Neural cell (in vitro differentiated cells): ENCODE results near the gene CNTN4. TPM values are rescaled to one million over a fixed set of nuclear protein-coding genes. Genes with fewer than 3 reads are reported as not detected.
A peak's percentile ranks its signal among the peaks of the same experiment; 100 is the strongest.

Source experiments
- H2AFZ ChIP-seq: fragments of 200-600, 300-800 bp; sonication (generic), shearing (Covaris generic); 2 replicates; pipeline ENCODE4 v1.6.0; 2014; ENCODE audit warnings: low read depth, mild to moderate bottlenecking, antibody characterized with exemption, low read length, moderate library complexity
- H3F3A ChIP-seq: fragments of 200-600 bp; shearing (Covaris generic); 2 replicates; pipeline ENCODE4 v1.6.1; 2016; ENCODE audit warnings: mild to moderate bottlenecking, moderate library complexity, mixed read lengths, antibody characterized with exemption, low read length; ENCODE audit not compliant: insufficient read depth, poor library complexity, severe bottlenecking
- H3K27ac ChIP-seq: fragments of 200-600, 300-800 bp; sonication (generic), shearing (Covaris generic); 2 replicates; pipeline ENCODE4 v1.5.1; 2014; ENCODE audit warnings: mild to moderate bottlenecking, low read length, moderate library complexity
- H3K27me3 ChIP-seq: fragments of 300-800, 200-600 bp; sonication (generic), shearing (Covaris generic); 2 replicates; pipeline ENCODE4 v1.6.0; 2014; ENCODE audit warnings: mild to moderate bottlenecking, low read depth, low read length, moderate library complexity; ENCODE audit not compliant: insufficient read depth
- H3K36me3 ChIP-seq: fragments of 300-800, 200-600 bp; sonication (generic), shearing (Covaris generic); 2 replicates; pipeline ENCODE4 v1.5.1; 2014; ENCODE audit warnings: mild to moderate bottlenecking, antibody characterized with exemption, low read length, moderate library complexity; ENCODE audit not compliant: insufficient read depth
- H3K4me2 ChIP-seq: fragments of 300-800, 200-600 bp; sonication (generic), shearing (Covaris generic); 2 replicates; pipeline ENCODE4 v1.6.0; 2014; ENCODE audit warnings: mild to moderate bottlenecking, low read length
- H3K4me3 ChIP-seq: fragments of 300-800, 200-600 bp; sonication (generic), shearing (Covaris generic); 2 replicates; pipeline ENCODE4 v1.5.1; 2014; ENCODE audit warnings: mild to moderate bottlenecking, low read length, moderate library complexity
- H3K79me2 ChIP-seq: fragments of 200-600 bp; shearing (Covaris generic); replicated peaks from 2 replicates; pipeline ENCODE4 v1.6.0; 2014; ENCODE audit warnings: mild to moderate bottlenecking, low read length, moderate library complexity; ENCODE audit not compliant: insufficient read depth
- H3K9ac ChIP-seq: fragments of 300-800, 200-600 bp; sonication (generic), shearing (Covaris generic); 2 replicates; pipeline ENCODE4 v1.6.1; 2016; ENCODE audit warnings: mild to moderate bottlenecking, low read length, mixed read lengths
- H3K9me2 ChIP-seq: fragments of 200-600 bp; shearing (Covaris generic); 2 replicates; pipeline ENCODE4 v1.6.1; 2016; ENCODE audit warnings: mild to moderate bottlenecking, low read length, mixed read lengths; ENCODE audit not compliant: insufficient read depth
- H3K9me3 ChIP-seq: fragments of 200-600, 300-800 bp; sonication (generic), shearing (Covaris generic); 2 replicates; pipeline ENCODE4 v1.6.1; 2016; ENCODE audit warnings: mild to moderate bottlenecking, mixed run types, low read length, moderate library complexity, mixed read lengths
- H4K20me1 ChIP-seq: fragments of 200-600 bp; shearing (Covaris generic); 2 replicates; pipeline ENCODE4 v1.6.1; 2016; ENCODE audit warnings: mild to moderate bottlenecking, mixed run types; ENCODE audit not compliant: insufficient read depth
- EP300 ChIP-seq: fragments of 450-650 bp; conservative IDR thresholded peaks from 2 replicates; pipeline ENCODE4 v1.6.1; 2014; ENCODE audit warnings: antibody characterized with exemption, mild to moderate bottlenecking, moderate library complexity; ENCODE audit not compliant: poor library complexity, severe bottlenecking
- EZH2 ChIP-seq: fragments of 200-600, 300-800 bp; shearing (Covaris generic), sonication (generic); IDR thresholded peaks from 2 replicates; pipeline ENCODE4 v1.6.1; 2014; ENCODE audit warnings: antibody characterized with exemption, low read length, borderline replicate concordance, mild to moderate bottlenecking; ENCODE audit not compliant: insufficient read depth, poor library complexity, severe bottlenecking
- MXI1 ChIP-seq: fragments of 450-650 bp; conservative IDR thresholded peaks from 2 replicates; pipeline ENCODE4 v1.6.1; 2014; ENCODE audit warnings: antibody characterized with exemption, mild to moderate bottlenecking; ENCODE audit not compliant: poor library complexity, severe bottlenecking
- POLR2AphosphoS5 ChIP-seq: IDR thresholded peaks from 2 replicates; pipeline ENCODE4 v1.6.1; 2012
- RAD21 ChIP-seq: fragments of 450-650 bp; conservative IDR thresholded peaks from 2 replicates; pipeline ENCODE4 v1.6.1; 2014; ENCODE audit warnings: antibody characterized with exemption, mild to moderate bottlenecking, moderate library complexity
- SMC3 ChIP-seq: fragments of 450-650 bp; conservative IDR thresholded peaks from 2 replicates; pipeline ENCODE4 v1.6.1; 2014; ENCODE audit warnings: antibody characterized with exemption, mild to moderate bottlenecking, moderate library complexity; ENCODE audit not compliant: poor library complexity
- TAF1 ChIP-seq: IDR thresholded peaks from 2 replicates; pipeline ENCODE4 v1.6.1; 2012; ENCODE audit warnings: low read depth
- polyA plus RNA-seq: library from polyadenylated mRNA; depleted of rRNA; stranded (reverse); fragments of >200 nt; gene quantifications from 2 replicates; pipeline ENCODE4 v1.2.3, GENCODE V29; 2014
- TF ChIP-seq, protein P1 (sequence below): IDR thresholded peaks from 2 replicates; pipeline ENCODE4 v1.6.1; 2012; ENCODE audit warnings: borderline replicate concordance
- TF ChIP-seq, protein P2 (sequence below): fragments of 450-650 bp; IDR thresholded peaks from 2 replicates; pipeline ENCODE4 v1.5.1; 2014; ENCODE audit warnings: antibody characterized with exemption, mild to moderate bottlenecking, moderate library complexity; ENCODE audit not compliant: poor library complexity, severe bottlenecking

The CNTN4 gene
- polyA plus RNA-seq, 1 donor from 2014 or later = 10.6 TPM

DNA sequence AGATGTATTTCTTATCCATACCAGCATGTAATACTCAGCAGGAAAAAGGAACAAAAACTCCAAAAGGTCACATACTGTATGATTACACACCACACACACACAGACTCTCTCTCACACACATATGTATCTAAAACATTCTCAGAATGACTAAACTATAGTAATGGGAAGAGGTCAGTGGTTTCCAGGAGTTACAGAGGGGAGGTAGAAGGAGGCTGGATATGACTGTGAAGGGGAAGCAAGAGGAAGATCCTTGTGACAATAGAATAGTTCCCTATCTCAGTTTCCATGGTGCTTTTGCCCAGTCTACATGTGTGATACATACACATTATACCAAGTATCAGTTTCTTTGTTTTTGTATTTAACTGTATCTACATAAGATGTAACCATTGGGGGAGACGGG, 821.4 kb downstream of the CNTN4 start:
- H3K4me3 ChIP-seq = no peak overlapping the region
- H3K36me3 ChIP-seq = no peaks in the 10 kb centered on the region
- H3K9me2 ChIP-seq = no peaks in the 10 kb centered on the region
- H3K9me3 ChIP-seq = no peaks in the 10 kb centered on the region
- no peak overlapping the region for H3K4me2 ChIP-seq
- H3K79me2 ChIP-seq = no peaks in the 10 kb centered on the region
- H4K20me1 ChIP-seq = no peaks in the 10 kb centered on the region
- H3F3A ChIP-seq = no peaks in the 10 kb centered on the region
- H3K27ac ChIP-seq = no peak overlapping the region
- no peaks in the 10 kb centered on the region for H3K27me3 ChIP-seq
- H3K9ac ChIP-seq = no peak overlapping the region
- no peak for TF ChIP-seq TAF1
- TF ChIP-seq RAD21 = no peak
- TF ChIP-seq SMC3 = no peak
- no peak for TF ChIP-seq MXI1
- TF ChIP-seq, protein P1, sequence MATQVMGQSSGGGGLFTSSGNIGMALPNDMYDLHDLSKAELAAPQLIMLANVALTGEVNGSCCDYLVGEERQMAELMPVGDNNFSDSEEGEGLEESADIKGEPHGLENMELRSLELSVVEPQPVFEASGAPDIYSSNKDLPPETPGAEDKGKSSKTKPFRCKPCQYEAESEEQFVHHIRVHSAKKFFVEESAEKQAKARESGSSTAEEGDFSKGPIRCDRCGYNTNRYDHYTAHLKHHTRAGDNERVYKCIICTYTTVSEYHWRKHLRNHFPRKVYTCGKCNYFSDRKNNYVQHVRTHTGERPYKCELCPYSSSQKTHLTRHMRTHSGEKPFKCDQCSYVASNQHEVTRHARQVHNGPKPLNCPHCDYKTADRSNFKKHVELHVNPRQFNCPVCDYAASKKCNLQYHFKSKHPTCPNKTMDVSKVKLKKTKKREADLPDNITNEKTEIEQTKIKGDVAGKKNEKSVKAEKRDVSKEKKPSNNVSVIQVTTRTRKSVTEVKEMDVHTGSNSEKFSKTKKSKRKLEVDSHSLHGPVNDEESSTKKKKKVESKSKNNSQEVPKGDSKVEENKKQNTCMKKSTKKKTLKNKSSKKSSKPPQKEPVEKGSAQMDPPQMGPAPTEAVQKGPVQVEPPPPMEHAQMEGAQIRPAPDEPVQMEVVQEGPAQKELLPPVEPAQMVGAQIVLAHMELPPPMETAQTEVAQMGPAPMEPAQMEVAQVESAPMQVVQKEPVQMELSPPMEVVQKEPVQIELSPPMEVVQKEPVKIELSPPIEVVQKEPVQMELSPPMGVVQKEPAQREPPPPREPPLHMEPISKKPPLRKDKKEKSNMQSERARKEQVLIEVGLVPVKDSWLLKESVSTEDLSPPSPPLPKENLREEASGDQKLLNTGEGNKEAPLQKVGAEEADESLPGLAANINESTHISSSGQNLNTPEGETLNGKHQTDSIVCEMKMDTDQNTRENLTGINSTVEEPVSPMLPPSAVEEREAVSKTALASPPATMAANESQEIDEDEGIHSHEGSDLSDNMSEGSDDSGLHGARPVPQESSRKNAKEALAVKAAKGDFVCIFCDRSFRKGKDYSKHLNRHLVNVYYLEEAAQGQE = no peak
- TF ChIP-seq EP300 = no peak
- TF ChIP-seq EZH2 = no peak
- TF ChIP-seq POLR2AphosphoS5 = no peak
- H2AFZ ChIP-seq = no peak overlapping the region

DNA sequence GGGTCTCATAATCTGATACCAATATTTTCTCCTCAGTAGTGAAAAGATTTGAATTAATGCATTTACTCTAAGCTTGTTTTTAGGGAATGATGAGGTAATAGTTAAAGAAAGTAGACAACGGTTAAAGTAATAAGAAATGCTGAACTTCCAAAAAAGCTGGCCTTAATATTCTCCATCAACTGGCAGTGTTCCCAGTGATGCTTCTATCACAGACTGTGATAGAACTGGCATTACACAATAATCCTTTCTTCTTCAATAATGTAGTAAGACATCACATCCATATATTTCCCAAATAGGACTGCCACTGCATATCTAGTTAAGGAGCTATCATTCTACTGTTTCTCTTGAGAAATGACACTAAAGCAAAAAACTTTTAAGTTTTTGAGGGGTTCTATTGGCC, 822.8 kb downstream of the CNTN4 start:
- Histone ChIP-seq H3F3A (no peaks in the 10 kb centered on the region), H3K4me2 (no peak overlapping the region), H3K4me3 (no peak overlapping the region), H3K9ac (no peak overlapping the region), H4K20me1 (no peaks in the 10 kb centered on the region), H3K79me2 (no peaks in the 10 kb centered on the region), H3K27me3 (no peaks in the 10 kb centered on the region), H3K36me3 (no peaks in the 10 kb centered on the region), H3K9me3 (no peaks in the 10 kb centered on the region), H2AFZ (no peak overlapping the region), H3K27ac (no peak overlapping the region), H3K9me2 (no peaks in the 10 kb centered on the region)
- no peak for TF ChIP-seq MXI1
- no peak for TF ChIP-seq EZH2

DNA sequence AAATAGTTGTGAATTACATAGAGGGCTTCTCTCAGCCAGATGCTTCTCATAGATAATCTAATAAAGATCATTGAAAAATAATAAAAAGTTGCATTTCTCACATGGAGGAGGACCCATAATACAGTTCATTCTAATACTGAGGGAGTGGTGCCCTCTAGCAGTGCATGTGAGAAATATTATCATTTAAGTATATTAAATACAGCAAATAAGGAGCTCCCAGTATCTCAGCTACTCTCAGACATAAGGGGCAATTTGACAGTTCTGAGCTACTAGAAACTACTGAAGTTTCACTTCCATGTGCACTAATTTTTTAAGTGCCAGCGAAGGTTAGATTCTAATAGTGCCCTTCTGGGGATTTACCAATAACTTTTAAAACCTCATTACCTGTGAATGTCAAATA, 823.2 kb downstream of the CNTN4 start:
- no peak overlapping the region for H3K27ac ChIP-seq
- no peak overlapping the region for H3K4me2 ChIP-seq
- no peaks in the 10 kb centered on the region for H3F3A ChIP-seq
- TF ChIP-seq, protein P2, sequence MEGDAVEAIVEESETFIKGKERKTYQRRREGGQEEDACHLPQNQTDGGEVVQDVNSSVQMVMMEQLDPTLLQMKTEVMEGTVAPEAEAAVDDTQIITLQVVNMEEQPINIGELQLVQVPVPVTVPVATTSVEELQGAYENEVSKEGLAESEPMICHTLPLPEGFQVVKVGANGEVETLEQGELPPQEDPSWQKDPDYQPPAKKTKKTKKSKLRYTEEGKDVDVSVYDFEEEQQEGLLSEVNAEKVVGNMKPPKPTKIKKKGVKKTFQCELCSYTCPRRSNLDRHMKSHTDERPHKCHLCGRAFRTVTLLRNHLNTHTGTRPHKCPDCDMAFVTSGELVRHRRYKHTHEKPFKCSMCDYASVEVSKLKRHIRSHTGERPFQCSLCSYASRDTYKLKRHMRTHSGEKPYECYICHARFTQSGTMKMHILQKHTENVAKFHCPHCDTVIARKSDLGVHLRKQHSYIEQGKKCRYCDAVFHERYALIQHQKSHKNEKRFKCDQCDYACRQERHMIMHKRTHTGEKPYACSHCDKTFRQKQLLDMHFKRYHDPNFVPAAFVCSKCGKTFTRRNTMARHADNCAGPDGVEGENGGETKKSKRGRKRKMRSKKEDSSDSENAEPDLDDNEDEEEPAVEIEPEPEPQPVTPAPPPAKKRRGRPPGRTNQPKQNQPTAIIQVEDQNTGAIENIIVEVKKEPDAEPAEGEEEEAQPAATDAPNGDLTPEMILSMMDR = peak; percentile 82
- TF ChIP-seq, protein P1 = no peak
- peak; percentile 84 for TF ChIP-seq SMC3
- TF ChIP-seq TAF1 = no peak
- no peak for TF ChIP-seq POLR2AphosphoS5
- no peak for TF ChIP-seq EP300
- TF ChIP-seq MXI1 = no peak
- peak; percentile 90 for TF ChIP-seq RAD21
- TF ChIP-seq EZH2 = no peak
- no peaks in the 10 kb centered on the region for H3K36me3 ChIP-seq
- no peaks in the 10 kb centered on the region for H3K79me2 ChIP-seq
- H3K9ac ChIP-seq = no peak overlapping the region
- no peak overlapping the region for H3K4me3 ChIP-seq
- no peaks in the 10 kb centered on the region for H4K20me1 ChIP-seq
- no peaks in the 10 kb centered on the region for H3K27me3 ChIP-seq
- no peaks in the 10 kb centered on the region for H3K9me3 ChIP-seq
- no peaks in the 10 kb centered on the region for H3K9me2 ChIP-seq
- H2AFZ ChIP-seq = no peak overlapping the region
